ENCODE results near the gene MED29.

MED29 gene

DNA sequence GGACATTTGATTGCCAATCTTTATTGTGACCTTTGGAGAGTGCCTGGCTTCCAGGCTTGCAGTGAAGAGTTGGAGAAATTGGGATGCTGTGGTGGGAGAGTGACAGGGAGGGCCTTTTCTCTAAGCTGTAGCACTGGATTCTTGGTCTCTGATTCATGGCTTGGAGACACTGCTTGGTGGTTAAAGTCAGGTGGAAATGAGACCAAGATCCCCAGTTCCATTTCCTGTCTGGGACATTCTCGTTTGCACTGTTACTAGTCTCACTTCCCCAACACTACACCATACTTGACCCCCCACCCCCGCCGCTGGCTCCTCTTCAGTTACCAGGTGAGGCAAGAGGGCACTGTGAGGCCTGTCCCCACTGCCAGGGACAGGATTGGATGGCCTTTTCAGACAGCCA is 57.1 kb downstream of the MED29 start:
- H3K4me1 ChIP-seq (ENCODE audit: control insufficient read depth, insufficient read depth, low read length, unreplicated experiment) = peaks cover 15% of the 10 kb centered on the region
- no peak overlapping the region for H2AFZ ChIP-seq (ENCODE audit: low read length, unreplicated experiment)
- H3K4me3 ChIP-seq (ENCODE audit: low read depth, low read length) = no peak overlapping the region
- H3K27ac ChIP-seq (ENCODE audit: low read depth, low read length) = no peak overlapping the region
- peaks cover 81% of the 10 kb centered on the region for H3K79me2 ChIP-seq (ENCODE audit: control insufficient read depth, insufficient read depth, low read length, unreplicated experiment)
- H3K36me3 ChIP-seq (ENCODE audit: insufficient read depth, low read length) = no peaks in the 10 kb centered on the region
- no peaks in the 10 kb centered on the region for H3K27me3 ChIP-seq (ENCODE audit: insufficient read depth, low read length)

DNA sequence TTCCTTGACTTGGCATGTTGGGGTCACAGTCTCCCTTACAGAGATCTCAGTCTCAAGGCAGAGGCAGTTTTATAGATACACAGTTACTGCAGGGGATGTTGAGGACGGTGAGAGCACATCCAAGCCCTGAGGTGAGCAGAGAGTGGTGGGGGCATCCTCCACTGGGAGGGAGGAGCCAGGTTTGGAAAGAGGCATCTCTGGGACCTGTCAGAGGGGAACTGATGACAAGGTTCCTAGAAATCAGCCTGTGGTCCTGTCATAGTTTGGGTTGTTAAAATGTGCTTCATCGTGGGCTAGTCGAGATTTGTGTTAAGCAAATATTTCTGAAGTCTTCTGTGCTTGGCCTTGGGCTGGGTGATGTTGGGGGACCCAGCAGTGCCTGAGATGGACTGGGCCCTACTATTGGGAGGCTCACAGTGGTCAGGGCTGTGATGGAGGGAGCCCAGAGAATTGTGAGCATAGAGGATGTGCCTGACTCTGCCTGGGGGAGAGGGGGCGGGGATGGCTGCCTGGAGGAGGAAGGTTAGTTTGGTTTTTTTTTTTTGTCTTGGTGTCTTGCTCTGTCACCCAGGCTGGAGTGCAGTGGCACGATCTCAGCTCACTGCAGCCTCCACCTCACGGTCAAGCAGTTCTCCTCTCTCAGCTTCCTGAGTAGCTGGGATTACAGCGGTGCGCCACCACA is 58.1 kb downstream of the MED29 start:
- Histone ChIP-seq H3K36me3 (ENCODE audit: insufficient read depth, low read length) (no peaks in the 10 kb centered on the region), H3K4me3 (ENCODE audit: low read depth, low read length) (no peak overlapping the region), H3K79me2 (ENCODE audit: control insufficient read depth, insufficient read depth, low read length, unreplicated experiment) (peaks cover 81% of the 10 kb centered on the region), H2AFZ (ENCODE audit: low read length, unreplicated experiment) (no peak overlapping the region), H3K27me3 (ENCODE audit: insufficient read depth, low read length) (no peaks in the 10 kb centered on the region), H3K27ac (ENCODE audit: low read depth, low read length) (no peak overlapping the region), H3K4me1 (ENCODE audit: control insufficient read depth, insufficient read depth, low read length, unreplicated experiment) (peaks cover 15% of the 10 kb centered on the region)

Measured in ACC112 (cell line).